Measurements from ENCODE around the gene EPC2.
"Not testable (repeated sequence)": the region's sequence is repeated elsewhere in the genome, so short reads cannot be mapped to it uniquely, and the experiment has no call there.

Gene EPC2

GRCh38 chr2:148642112-148642744 is 2.3 kb upstream of the EPC2 start:
- no peak for DNase-seq

GRCh38 chr2:148642891-148643416 is 1.6 kb upstream of the EPC2 start:
- peak in 6 of 58 donors; percentile 3 to 49 (median 7) for DNase-seq

- no peak for DNase-seq
Measured at GRCh38 chr2:148643421-148643820, 1.1 kb upstream of the EPC2 start.

GRCh38 chr2:148644883-148645538 is 460 bp downstream of the EPC2 start:
- DNase-seq = peak; percentile 84 to 99 (median 94)

- peak in 43 of 58 donors; percentile 5 to 79 (median 47) for DNase-seq
Measured at GRCh38 chr2:148645539-148646230, 1.1 kb downstream of the EPC2 start.

- no peak for DNase-seq
Measured at GRCh38 chr2:148646231-148646559, 1.6 kb downstream of the EPC2 start.

- DNase-seq = not testable (repeated sequence)
Measured at GRCh38 chr2:148647711-148648110, 3.2 kb downstream of the EPC2 start.

- DNase-seq = no peak
Measured at GRCh38 chr2:148649936-148650335, 5.4 kb downstream of the EPC2 start.

GRCh38 chr2:148650881-148651280 is 6.3 kb downstream of the EPC2 start:
- no peak for DNase-seq

GRCh38 chr2:148651972-148652371 is 7.4 kb downstream of the EPC2 start:
- no peak for DNase-seq

- DNase-seq = no peak
Measured at GRCh38 chr2:148653437-148653836, 8.9 kb downstream of the EPC2 start.

- DNase-seq = no peak
Measured at GRCh38 chr2:148654435-148654834, 9.9 kb downstream of the EPC2 start.

GRCh38 chr2:148656516-148656915 is 12.0 kb downstream of the EPC2 start:
- DNase-seq = no peak

- no peak for DNase-seq
Measured at GRCh38 chr2:148658807-148659722, 14.5 kb downstream of the EPC2 start.

GRCh38 chr2:148660999-148661398 is 16.4 kb downstream of the EPC2 start:
- no peak for DNase-seq

- DNase-seq = not testable (repeated sequence)
Measured at GRCh38 chr2:148662332-148662731, 17.8 kb downstream of the EPC2 start.

GRCh38 chr2:148664229-148664628 is 19.7 kb downstream of the EPC2 start:
- no peak for DNase-seq

- no peak for DNase-seq
Measured at GRCh38 chr2:148666555-148666954, 22.0 kb downstream of the EPC2 start.

GRCh38 chr2:148667113-148667836 is 22.7 kb downstream of the EPC2 start:
- no peak for DNase-seq

- no peak for DNase-seq
Measured at GRCh38 chr2:148670773-148671172, 26.2 kb downstream of the EPC2 start.

Data from anterior cingulate cortex (tissue), 58 donors.